ENCODE results near the gene PANK4. TPM values are rescaled to one million over a fixed set of nuclear protein-coding genes. Genes with fewer than 3 reads are reported as not detected.

PANK4 gene
- total RNA-seq, 2 experiments from 2014 or later: 42.9 to 47.0 TPM

- no peak for DNase-seq
- H3K4me1 Mint-ChIP-seq (ENCODE audit: low read depth): peaks cover 8% of the 10 kb centered on the region
- peaks cover 16% of the 10 kb centered on the region for H3K4me1 ChIP-seq (ENCODE audit: insufficient read depth, low read length)
- POLR2A ChIA-PET: no interaction called here
- H3K36me3 Mint-ChIP-seq (ENCODE audit: low read depth): no peaks in the 10 kb centered on the region
- peaks cover 9% of the 10 kb centered on the region for H3K27me3 Mint-ChIP-seq
- H3K36me3 ChIP-seq (ENCODE audit: insufficient read depth, low read length): no peaks in the 10 kb centered on the region
- H3K9me3 Mint-ChIP-seq: no peaks in the 10 kb centered on the region
- no peak for TF ChIP-seq CTCF (IDR thresholded peaks at IDR 0.05)
- CTCF ChIA-PET: no interaction called here
- H3K27ac Mint-ChIP-seq: no peak overlapping the region
- peaks cover 0 to 2% of the 10 kb centered on the region in 2 experiments for H3K27me3 ChIP-seq (ENCODE audit: control insufficient read depth in 1 of 2, insufficient read depth in 2 of 2, low read length in 2 of 2)
- H3K4me3 Mint-ChIP-seq: no peak overlapping the region
- H3K27ac ChIP-seq (ENCODE audit: low read depth in 1 of 2, low read length in 2 of 2): no peak overlapping the region
- no peak overlapping the region for H3K4me3 ChIP-seq (ENCODE audit: low read length)
- no peak for ATAC-seq (ENCODE audit: poor library complexity)
- intact Hi-C loops (cut with DNase I, micrococcal nuclease): no loop called here
- no peaks in the 10 kb centered on the region for H3K9me3 ChIP-seq (ENCODE audit: control insufficient read depth in 1 of 2, insufficient read depth in 1 of 2, low read length in 2 of 2)
Measured at GRCh38 chr1:2538376-2538775, 12.0 kb upstream of the PANK4 start.

GRCh38 chr1:2537784-2538115 lies 11.4 kb upstream of the PANK4 start:
- ChIA-PET CTCF (no interaction called here), POLR2A (no interaction called here)
- peaks cover 0 to 6% of the 10 kb centered on the region in 2 experiments for H3K27me3 ChIP-seq (ENCODE audit: control insufficient read depth in 1 of 2, insufficient read depth in 2 of 2, low read length in 2 of 2)

GRCh38 chr1:2535981-2536380 lies 9.6 kb upstream of the PANK4 start:
- H3K27me3 ChIP-seq (ENCODE audit: control insufficient read depth in 1 of 2, insufficient read depth in 2 of 2, low read length in 2 of 2): peaks cover 15 to 20% of the 10 kb centered on the region in 2 experiments
- DNase-seq (no peak), ATAC-seq (ENCODE audit: poor library complexity) (no peak)
- ChIA-PET CTCF (no interaction called here), POLR2A (no interaction called here)
- H3K9me3 ChIP-seq (ENCODE audit: control insufficient read depth in 1 of 2, insufficient read depth in 1 of 2, low read length in 2 of 2): peaks cover 0 to 8% of the 10 kb centered on the region in 2 experiments
- Mint-ChIP-seq H3K4me1 (ENCODE audit: low read depth) (peaks cover 2% of the 10 kb centered on the region), H3K9me3 (no peaks in the 10 kb centered on the region), H3K4me3 (no peak overlapping the region), H3K27me3 (peaks cover 15% of the 10 kb centered on the region), H3K27ac (no peak overlapping the region), H3K36me3 (ENCODE audit: low read depth) (no peaks in the 10 kb centered on the region)
- H3K4me3 ChIP-seq (ENCODE audit: low read length): no peak overlapping the region
- H3K27ac ChIP-seq (ENCODE audit: low read depth in 1 of 2, low read length in 2 of 2): no peak overlapping the region
- TF ChIP-seq CTCF (IDR thresholded peaks at IDR 0.05): no peak
- no peaks in the 10 kb centered on the region for H3K36me3 ChIP-seq (ENCODE audit: insufficient read depth, low read length)
- intact Hi-C loops (cut with DNase I, micrococcal nuclease): no loop called here
- H3K4me1 ChIP-seq (ENCODE audit: insufficient read depth, low read length): peaks cover 9% of the 10 kb centered on the region

More at GRCh38 chr1:2537784-2538115, 11.4 kb upstream of the PANK4 start:
- no peak for TF ChIP-seq CTCF (IDR thresholded peaks at IDR 0.05)
- Mint-ChIP-seq H3K36me3 (ENCODE audit: low read depth) (no peaks in the 10 kb centered on the region), H3K27ac (no peak overlapping the region), H3K4me1 (ENCODE audit: low read depth) (peaks cover 8% of the 10 kb centered on the region), H3K9me3 (no peaks in the 10 kb centered on the region), H3K4me3 (no peak overlapping the region), H3K27me3 (peaks cover 12% of the 10 kb centered on the region)
- Histone ChIP-seq H3K9me3 (ENCODE audit: control insufficient read depth in 1 of 2, insufficient read depth in 1 of 2, low read length in 2 of 2) (no peaks in the 10 kb centered on the region), H3K36me3 (ENCODE audit: insufficient read depth, low read length) (no peaks in the 10 kb centered on the region), H3K4me1 (ENCODE audit: insufficient read depth, low read length) (peaks cover 13% of the 10 kb centered on the region), H3K27ac (ENCODE audit: low read depth in 1 of 2, low read length in 2 of 2) (no peak overlapping the region), H3K4me3 (ENCODE audit: low read length) (no peak overlapping the region)
- DNase-seq (no peak), ATAC-seq (ENCODE audit: poor library complexity) (no peak)
- intact Hi-C loops (cut with DNase I, micrococcal nuclease): no loop called here
